Thoracic aorta (tissue), 2 donors: Measurements from ENCODE around the gene TRPV5. TPM values are rescaled to one million over a fixed set of nuclear protein-coding genes. Genes with fewer than 3 reads are reported as not detected.

Source experiments
- ATAC-seq: fragments of 150-250 bp; one replicate; pipeline ENCODE4 v1.8.0; 2017; ENCODE audit warnings: low read depth; ENCODE audit not compliant: insufficient number of reproducible peaks, low FRiP score
- DNase-seq: peaks from one replicate; pipeline ENCODE4 v3.0.0-alpha.2; 2020; ENCODE audit warnings: low spot score
- H3K27ac ChIP-seq, 2 donors: fragments of 200-600 bp; sonication (generic); 1 replicate in 1 of 2; 2 replicates in 1 of 2; pipeline ENCODE4 v1.5.1; 2016; ENCODE audit warnings: mild to moderate bottlenecking in 2 of 2, moderate library complexity in 2 of 2
- H3K27me3 ChIP-seq: fragments of 200-600 bp; sonication (generic); replicated peaks from 2 replicates; pipeline ENCODE4 v1.6.0; 2016; ENCODE audit warnings: mild to moderate bottlenecking; ENCODE audit not compliant: insufficient read depth
- H3K36me3 ChIP-seq: fragments of 200-600 bp; sonication (generic); one replicate; pipeline ENCODE4 v1.5.1; 2016
- H3K4me1 ChIP-seq, 2 donors: fragments of 200-600 bp; sonication (generic); 1 replicate in 1 of 2; 2 replicates in 1 of 2; pipeline versions ENCODE4 v1.5.1 to v1.6.0; 2016; ENCODE audit warnings: low read depth in 2 of 2, mild to moderate bottlenecking in 1 of 2; ENCODE audit not compliant: control insufficient read depth in 1 of 2
- H3K4me3 ChIP-seq: fragments of 200-600 bp; sonication (generic); 2 replicates; pipeline ENCODE4 v1.5.1; 2016; ENCODE audit warnings: mild to moderate bottlenecking
- H3K9me3 ChIP-seq: fragments of 200-600 bp; sonication (generic); 2 replicates; pipeline ENCODE4 v1.5.1; 2016
- CTCF ChIP-seq: fragments of 200-600 bp; sonication (generic); IDR thresholded peaks from one replicate; pipeline ENCODE4 v1.5.1; 2019; ENCODE audit warnings: antibody characterized with exemption
- total RNA-seq, 2 donors: library from RNA; depleted of rRNA; stranded (reverse); fragments of >200 nt; gene quantifications; one replicate each; pipeline versions ENCODE4 v1.1.0 to v1.2.3, GENCODE V29; 2016

Gene TRPV5
- total RNA-seq, 2 donors from 2014 or later: not detected

- peaks cover 0 to 6% of the 10 kb centered on the region in 2 donors for H3K4me1 ChIP-seq
- no peaks in the 10 kb centered on the region for H3K27me3 ChIP-seq
- no peak for TF ChIP-seq CTCF
- no peaks in the 10 kb centered on the region for H3K9me3 ChIP-seq
- H3K4me3 ChIP-seq: no peak overlapping the region
- peaks cover 3% of the 10 kb centered on the region for H3K36me3 ChIP-seq
- no peak for ATAC-seq
- H3K27ac ChIP-seq: no peak overlapping the region
- DNase-seq: no peak
Observed at GRCh38 chr7:142862786-142863400, 70.7 kb downstream of the TRPV5 start.

GRCh38 chr7:142862351-142862750 is 71.2 kb downstream of the TRPV5 start:
- no peak overlapping the region for H3K27ac ChIP-seq
- peaks cover 0 to 6% of the 10 kb centered on the region in 2 donors for H3K4me1 ChIP-seq
- ATAC-seq: no peak
- no peak overlapping the region for H3K4me3 ChIP-seq
- no peaks in the 10 kb centered on the region for H3K9me3 ChIP-seq
- no peak for TF ChIP-seq CTCF
- DNase-seq: no peak
- H3K27me3 ChIP-seq: no peaks in the 10 kb centered on the region
- H3K36me3 ChIP-seq: peaks cover 3% of the 10 kb centered on the region

GRCh38 chr7:142860968-142861367 is 72.6 kb downstream of the TRPV5 start:
- Histone ChIP-seq H3K9me3 (no peaks in the 10 kb centered on the region), H3K27me3 (no peaks in the 10 kb centered on the region), H3K4me1 (peaks cover 0 to 19% of the 10 kb centered on the region in 2 donors), H3K27ac (no peak overlapping the region), H3K36me3 (peaks cover 3% of the 10 kb centered on the region), H3K4me3 (no peak overlapping the region)
- DNase-seq (no peak), ATAC-seq (no peak)
- TF ChIP-seq CTCF: no peak

- ATAC-seq: no peak
- DNase-seq: no peak
- Histone ChIP-seq H3K36me3 (peaks cover 3% of the 10 kb centered on the region), H3K4me1 (peaks cover 0 to 29% of the 10 kb centered on the region in 2 donors), H3K4me3 (no peak overlapping the region), H3K27me3 (no peaks in the 10 kb centered on the region), H3K9me3 (no peaks in the 10 kb centered on the region), H3K27ac (no peak overlapping the region)
- no peak for TF ChIP-seq CTCF
Observed at GRCh38 chr7:142859829-142860228, 73.7 kb downstream of the TRPV5 start.

- Histone ChIP-seq H3K27ac (no peak overlapping the region), H3K27me3 (no peaks in the 10 kb centered on the region), H3K4me1 (peaks cover 0 to 29% of the 10 kb centered on the region in 2 donors), H3K9me3 (no peaks in the 10 kb centered on the region), H3K4me3 (no peak overlapping the region), H3K36me3 (peaks cover 3% of the 10 kb centered on the region)
- ATAC-seq (no peak), DNase-seq (no peak)
- no peak for TF ChIP-seq CTCF
Observed at GRCh38 chr7:142859411-142859810, 74.1 kb downstream of the TRPV5 start.

Other genes with a start within 250 kb of the TRPV5 start
- gene PRSS1, start 184.3 kb downstream of the TRPV5 start, total RNA-seq: 10 to 100 TPM in 1 of 2 donors, 1 to 10 TPM in 1; 5.1 to 16.9 TPM
- gene PRSS2, start 162.8 kb downstream of the TRPV5 start, total RNA-seq: 10 to 100 TPM in 1 of 2 donors, 1 to 10 TPM in 1; 6.1 to 15.4 TPM
- 10 to 100 TPM; 25.3 to 30.5 TPM for gene EPHB6, start 78.7 kb downstream of the TRPV5 start, total RNA-seq
- not detected for gene TRPV6, start 48.0 kb downstream of the TRPV5 start, total RNA-seq
- gene LLCFC1, start 5.7 kb upstream of the TRPV5 start, total RNA-seq: not detected
- not detected for gene KEL, start 28.6 kb upstream of the TRPV5 start, total RNA-seq
- not detected for gene OR9A2, start 93.4 kb upstream of the TRPV5 start, total RNA-seq
- not detected for gene OR6V1, start 118.6 kb upstream of the TRPV5 start, total RNA-seq
- gene PIP, start 198.3 kb upstream of the TRPV5 start, total RNA-seq: 1 to 10 TPM in 1 of 2 donors, not detected in 1; 1.1 TPM
- not detected for gene TAS2R39, start 249.7 kb upstream of the TRPV5 start, total RNA-seq